Limb (tissue), 2 donors: ENCODE data around the gene PPM1E.
"Not testable (repeated sequence)": the region's sequence is repeated elsewhere in the genome, so short reads cannot be mapped to it uniquely, and the experiment has no call there.

ENCODE experiments used
- DNase-seq, 2 donors: peaks; one replicate each; pipeline ENCODE4 v3.0.0-alpha.2; 2016; ENCODE audit errors: extremely low spot score in 2 of 2

PPM1E gene

GRCh38 chr17:58947824-58948223 lies 192.2 kb downstream of the PPM1E start:
- no peak for DNase-seq

- not testable (repeated sequence) for DNase-seq
Observed at GRCh38 chr17:58954358-58954757, 198.7 kb downstream of the PPM1E start.

- DNase-seq, result no peak
Observed at GRCh38 chr17:58956997-58957724, 201.5 kb downstream of the PPM1E start.

GRCh38 chr17:58957725-58958073 lies 202.0 kb downstream of the PPM1E start:
- not testable (repeated sequence) for DNase-seq

GRCh38 chr17:58960068-58960467 lies 204.4 kb downstream of the PPM1E start:
- no peak for DNase-seq

- DNase-seq, result no peak
Observed at GRCh38 chr17:58965221-58965620, 209.6 kb downstream of the PPM1E start.

GRCh38 chr17:58966208-58966607 lies 210.6 kb downstream of the PPM1E start:
- no peak for DNase-seq

- DNase-seq, result no peak
Observed at GRCh38 chr17:58968426-58969061, 212.9 kb downstream of the PPM1E start.

- DNase-seq, result no peak
Observed at GRCh38 chr17:58969156-58969555, 213.5 kb downstream of the PPM1E start.

GRCh38 chr17:58969612-58970011 lies 214.0 kb downstream of the PPM1E start:
- DNase-seq, result no peak

- DNase-seq, result no peak
Observed at GRCh38 chr17:58970609-58971450, 215.2 kb downstream of the PPM1E start.

- DNase-seq, result no peak
Observed at GRCh38 chr17:58974354-58974753, 218.7 kb downstream of the PPM1E start.

GRCh38 chr17:58976541-58976940 lies 220.9 kb downstream of the PPM1E start:
- DNase-seq, result no peak

GRCh38 chr17:58980706-58981481 lies 225.2 kb downstream of the PPM1E start:
- DNase-seq, result no peak

- DNase-seq, result no peak
Observed at GRCh38 chr17:58982626-58983025, 227.0 kb downstream of the PPM1E start.

- DNase-seq, result no peak
Observed at GRCh38 chr17:58985367-58985766, 229.7 kb downstream of the PPM1E start.

GRCh38 chr17:58985971-58986370 lies 230.3 kb downstream of the PPM1E start:
- DNase-seq, result no peak

- no peak for DNase-seq
Observed at GRCh38 chr17:58989629-58990028, 234.0 kb downstream of the PPM1E start.

- no peak for DNase-seq
Observed at GRCh38 chr17:58991718-58992331, 236.2 kb downstream of the PPM1E start.

GRCh38 chr17:58993311-58993710 lies 237.7 kb downstream of the PPM1E start:
- DNase-seq, result no peak
